Astrocyte (in vitro differentiated cells and primary cell): ENCODE measurements around the gene CNTNAP2.

Experiments
- EZH2 ChIP-seq: IDR thresholded peaks from 2 replicates; pipeline ENCODE4 v1.6.1; 2012; ENCODE audit warnings: mild to moderate bottlenecking, low read length, inconsistent platforms; ENCODE audit not compliant: insufficient read depth
- TF ChIP-seq, protein P1 (sequence below): IDR thresholded peaks from 2 replicates; pipeline ENCODE4 v1.5.1; 2011; ENCODE audit warnings: low read depth, mild to moderate bottlenecking, inconsistent platforms, low read length, moderate library complexity; ENCODE audit not compliant: insufficient read depth

DNA sequence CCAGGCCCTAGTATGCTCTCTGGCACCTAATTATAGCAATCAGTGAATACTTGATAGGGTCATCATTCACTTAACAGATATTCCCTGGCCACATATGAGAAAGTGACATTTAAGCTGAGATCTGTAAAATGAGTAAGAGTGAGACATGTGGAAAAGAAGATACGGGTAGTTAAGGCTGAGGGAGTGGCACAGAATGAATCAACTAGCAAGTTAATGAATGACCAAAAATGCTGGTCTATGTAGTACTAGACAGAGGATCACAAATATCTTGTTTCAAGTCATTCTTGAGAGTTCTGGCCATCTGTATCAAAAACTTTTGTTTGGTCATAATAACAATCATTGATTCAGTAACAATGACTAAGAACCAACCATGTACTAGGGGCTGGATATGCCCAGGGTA, 954.9 kb downstream of the CNTNAP2 start:
- TF ChIP-seq, protein P1, sequence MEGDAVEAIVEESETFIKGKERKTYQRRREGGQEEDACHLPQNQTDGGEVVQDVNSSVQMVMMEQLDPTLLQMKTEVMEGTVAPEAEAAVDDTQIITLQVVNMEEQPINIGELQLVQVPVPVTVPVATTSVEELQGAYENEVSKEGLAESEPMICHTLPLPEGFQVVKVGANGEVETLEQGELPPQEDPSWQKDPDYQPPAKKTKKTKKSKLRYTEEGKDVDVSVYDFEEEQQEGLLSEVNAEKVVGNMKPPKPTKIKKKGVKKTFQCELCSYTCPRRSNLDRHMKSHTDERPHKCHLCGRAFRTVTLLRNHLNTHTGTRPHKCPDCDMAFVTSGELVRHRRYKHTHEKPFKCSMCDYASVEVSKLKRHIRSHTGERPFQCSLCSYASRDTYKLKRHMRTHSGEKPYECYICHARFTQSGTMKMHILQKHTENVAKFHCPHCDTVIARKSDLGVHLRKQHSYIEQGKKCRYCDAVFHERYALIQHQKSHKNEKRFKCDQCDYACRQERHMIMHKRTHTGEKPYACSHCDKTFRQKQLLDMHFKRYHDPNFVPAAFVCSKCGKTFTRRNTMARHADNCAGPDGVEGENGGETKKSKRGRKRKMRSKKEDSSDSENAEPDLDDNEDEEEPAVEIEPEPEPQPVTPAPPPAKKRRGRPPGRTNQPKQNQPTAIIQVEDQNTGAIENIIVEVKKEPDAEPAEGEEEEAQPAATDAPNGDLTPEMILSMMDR, result no peak
- no peak for TF ChIP-seq EZH2
